ENCODE measurements around the gene ZSWIM9.
"Not testable (repeated sequence)": the region's sequence is repeated elsewhere in the genome, so short reads cannot be mapped to it uniquely, and the experiment has no call there.

ZSWIM9 gene

GRCh38 chr19:48203794-48204628 lies 33.5 kb downstream of the ZSWIM9 start:
- DNase-seq (ENCODE audit: low read depth), result peak; percentile 62
- H3K4me3 ChIP-seq (ENCODE audit: control insufficient read depth, low read depth, low read length), result peak overlapping the region; percentile 96
- TF ChIP-seq CTCF (IDR thresholded peaks at IDR 0.05; ENCODE audit: control insufficient read depth, insufficient read depth, low read depth, low read length, missing control alignments), result no peak

- TF ChIP-seq CTCF (IDR thresholded peaks at IDR 0.05; ENCODE audit: control insufficient read depth, insufficient read depth, low read depth, low read length, missing control alignments), result no peak
- no peak for DNase-seq (ENCODE audit: low read depth)
- H3K4me3 ChIP-seq (ENCODE audit: control insufficient read depth, low read depth, low read length), result no peak overlapping the region
These were observed 36.1 kb downstream of the ZSWIM9 start for GRCh38 chr19:48206397-48207093.

- no peak for TF ChIP-seq CTCF (IDR thresholded peaks at IDR 0.05; ENCODE audit: control insufficient read depth, insufficient read depth, low read depth, low read length, missing control alignments)
- DNase-seq (ENCODE audit: low read depth), result no peak
- H3K4me3 ChIP-seq (ENCODE audit: control insufficient read depth, low read depth, low read length), result no peak overlapping the region
These were observed 39.5 kb downstream of the ZSWIM9 start for GRCh38 chr19:48210005-48210404.

- no peak overlapping the region for H3K4me3 ChIP-seq (ENCODE audit: control insufficient read depth, low read depth, low read length)
- TF ChIP-seq CTCF (IDR thresholded peaks at IDR 0.05; ENCODE audit: control insufficient read depth, insufficient read depth, low read depth, low read length, missing control alignments), result no peak
- no peak for DNase-seq (ENCODE audit: low read depth)
These were observed 43.5 kb downstream of the ZSWIM9 start for GRCh38 chr19:48213959-48214358.

- TF ChIP-seq CTCF (IDR thresholded peaks at IDR 0.05; ENCODE audit: control insufficient read depth, insufficient read depth, low read depth, low read length, missing control alignments), result no peak
- H3K4me3 ChIP-seq (ENCODE audit: control insufficient read depth, low read depth, low read length), result no peak overlapping the region
- no peak for DNase-seq (ENCODE audit: low read depth)
These were observed 46.5 kb downstream of the ZSWIM9 start for GRCh38 chr19:48216933-48217332.

GRCh38 chr19:48218997-48219396 lies 48.5 kb downstream of the ZSWIM9 start:
- no peak overlapping the region for H3K4me3 ChIP-seq (ENCODE audit: control insufficient read depth, low read depth, low read length)
- DNase-seq (ENCODE audit: low read depth), result no peak
- no peak for TF ChIP-seq CTCF (IDR thresholded peaks at IDR 0.05; ENCODE audit: control insufficient read depth, insufficient read depth, low read depth, low read length, missing control alignments)

- DNase-seq (ENCODE audit: low read depth); H3K4me3 ChIP-seq (ENCODE audit: control insufficient read depth, low read depth, low read length): not testable (repeated sequence)
These were observed 50.3 kb downstream of the ZSWIM9 start for GRCh38 chr19:48220784-48221183.

Data from AG09309 (cell line).